ENCODE measurements around the gene ATP5F1E. TPM values are rescaled to one million over a fixed set of nuclear protein-coding genes. Genes with fewer than 3 reads are reported as not detected.

The ATP5F1E gene
- total RNA-seq, 2 donors from 2014 or later, result 16.2 to 16.6 TPM

GRCh38 chr20:59001449-59002171 is 30.5 kb downstream of the ATP5F1E start:
- Histone ChIP-seq H3K4me3 (no peak overlapping the region), H3K27ac (no peak overlapping the region), H3K4me1 (peaks cover 24% of the 10 kb centered on the region), H3K36me3 (replicated peaks in 1 of 2; ENCODE audit: insufficient read depth in 1 of 2, low read depth in 2 of 2) (peaks cover 0 to 13% of the 10 kb centered on the region in 2 donors), H3K27me3 (no peaks in the 10 kb centered on the region), H3K9me3 (no peaks in the 10 kb centered on the region)
- no peak for DNase-seq
- TF ChIP-seq POLR2A (IDR thresholded peaks at IDR 0.05), result no peak
- TF ChIP-seq CTCF (IDR thresholded peaks at IDR 0.05), result no peak
- ATAC-seq, result no peak
- 90 to 93% methylated on average over 18 to 27 of the region's 27 CpGs for WGBS, 2 donors
- intact Hi-C loops (cut with DNase I), result no loop called here

GRCh38 chr20:59001068-59001448 is 31.1 kb downstream of the ATP5F1E start:
- Histone ChIP-seq H3K9me3 (no peaks in the 10 kb centered on the region), H3K4me1 (peaks cover 25% of the 10 kb centered on the region), H3K4me3 (no peak overlapping the region), H3K27me3 (no peaks in the 10 kb centered on the region), H3K27ac (no peak overlapping the region), H3K36me3 (replicated peaks in 1 of 2; ENCODE audit: insufficient read depth in 1 of 2, low read depth in 2 of 2) (peaks cover 0 to 16% of the 10 kb centered on the region in 2 donors)
- TF ChIP-seq POLR2A (IDR thresholded peaks at IDR 0.05) (no peak), CTCF (IDR thresholded peaks at IDR 0.05) (no peak)
- ATAC-seq, result no peak
- intact Hi-C loops (cut with DNase I), result no loop called here
- DNase-seq, result no peak
- 89 to 92% methylated on average over 9 to 13 of the region's 13 CpGs for WGBS, 2 donors

DNA sequence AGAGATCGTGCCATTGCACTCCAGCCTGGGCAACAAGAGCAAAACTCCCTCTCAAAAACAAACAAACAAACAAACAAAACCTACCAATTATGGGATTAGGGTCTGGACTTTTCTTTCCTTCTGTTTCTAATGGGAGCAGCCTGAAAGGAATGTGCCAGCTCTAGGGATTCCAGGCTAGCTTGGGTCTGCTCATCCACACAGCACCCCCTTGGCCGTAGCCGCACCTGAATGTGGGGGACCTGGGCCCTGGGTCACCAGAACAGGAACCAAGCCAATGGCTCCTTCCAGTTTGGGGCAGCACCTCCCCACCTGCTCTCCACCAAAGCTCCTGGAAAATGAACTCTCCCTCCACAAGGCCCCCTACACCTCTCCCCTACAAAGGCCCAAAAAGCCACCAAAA is 31.8 kb downstream of the ATP5F1E start:
- 62 to 69% methylated on average over 3 of the region's 3 CpGs for WGBS, 2 donors
- DNase-seq, result no peak
- H3K4me1 ChIP-seq, result peaks cover 25% of the 10 kb centered on the region
- no peak for ATAC-seq
- TF ChIP-seq POLR2A (IDR thresholded peaks at IDR 0.05) (no peak), CTCF (IDR thresholded peaks at IDR 0.05) (no peak)
- peaks cover 0 to 18% of the 10 kb centered on the region in 2 donors for H3K36me3 ChIP-seq (replicated peaks in 1 of 2; ENCODE audit: insufficient read depth in 1 of 2, low read depth in 2 of 2)
- H3K27me3 ChIP-seq, result no peaks in the 10 kb centered on the region
- H3K27ac ChIP-seq, result no peak overlapping the region
- H3K9me3 ChIP-seq, result no peaks in the 10 kb centered on the region
- intact Hi-C loops (cut with DNase I), result no loop called here
- H3K4me3 ChIP-seq, result no peak overlapping the region

DNA sequence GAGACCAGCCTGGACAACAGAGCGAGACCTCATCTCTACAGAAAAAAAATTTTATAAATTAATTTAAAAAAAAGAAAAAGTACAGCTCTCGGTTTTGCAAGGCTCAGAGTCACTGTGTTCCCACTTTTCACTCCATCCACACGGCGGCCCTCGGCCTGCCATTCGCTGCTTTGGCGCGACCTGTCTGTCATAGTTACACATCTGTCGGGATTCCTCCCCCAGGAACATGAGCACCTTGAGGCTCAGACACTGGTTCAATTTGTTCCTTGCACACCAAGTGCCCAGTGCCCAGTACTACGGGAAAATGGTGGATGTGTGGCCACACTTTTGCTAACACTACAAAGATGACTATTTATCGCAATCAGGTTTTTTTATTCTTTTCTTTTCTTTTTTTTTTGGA is 33.5 kb downstream of the ATP5F1E start:
- intact Hi-C loops (cut with DNase I), result no loop called here
- Histone ChIP-seq H3K36me3 (replicated peaks in 1 of 2; ENCODE audit: insufficient read depth in 1 of 2, low read depth in 2 of 2) (peaks cover 0 to 25% of the 10 kb centered on the region in 2 donors), H3K4me1 (peaks cover 15% of the 10 kb centered on the region), H3K9me3 (no peaks in the 10 kb centered on the region), H3K27ac (no peak overlapping the region), H3K27me3 (no peaks in the 10 kb centered on the region), H3K4me3 (no peak overlapping the region)
- ATAC-seq (no peak), DNase-seq (no peak)
- 86 to 96% methylated on average over 11 of the region's 11 CpGs for whole genome bisulfite sequencing, 2 donors
- TF ChIP-seq POLR2A (IDR thresholded peaks at IDR 0.05) (no peak), CTCF (IDR thresholded peaks at IDR 0.05) (no peak)
